Heart left ventricle (tissue), 13 donors: ENCODE data around the gene KCNMA1.

Experiments used
- POLR2A ChIP-seq, 2 donors: fragments of 450-650 bp; IDR thresholded peaks; one replicate each; pipeline ENCODE4 v1.6.1; 2017; ENCODE audit warnings: antibody characterized with exemption in 2 of 2, mild to moderate bottlenecking in 2 of 2, moderate library complexity in 2 of 2
- TF ChIP-seq, protein P1 (sequence below), 12 donors: fragments of 200-600 bp; sonication (generic) in 4 of 12; IDR thresholded peaks; one replicate each; pipeline versions ENCODE4 v1.5.0 to v1.8.0; 2018 to 2022; ENCODE audit warnings: antibody characterized with exemption in 12 of 12, mild to moderate bottlenecking in 5 of 12
- donor health status: ischemic (EF 13 %, LVEDD 7.1; RV severe dilation, severe dysfunction).
- donor health status: DM: no; HTN: yes; CAD: no.
- donor health status: DM: no; HTN: no; CAD: no.
- donor health status: ischemic (EF 25% LVEDD 6.9; RV normal size, moderate dysfunction).
- donor health status: ischemic (EF 25% LVEDD 5.7; RV mildly dilated, moderate dysfunction).
- donor health status: ischemic (EF 35%, LVEDD 5.7; RV mildly dilated, moderate dysfunction).
- donor health status: nonischemic (EF 11% LVEDD 7.7; RV severe dilation, severe dysfunction).
- donor health status: DM: yes; HTN: yes; CAD: no.
- donor health status: PGD.
- donor health status: ischemic (EF 29% LVEDD 5.4; RV normal size, mild dysfunction).
- donor health status: nonischemic (EF 23%, LVEDD 6.1; RV moderate dilation, normal function).

DNA sequence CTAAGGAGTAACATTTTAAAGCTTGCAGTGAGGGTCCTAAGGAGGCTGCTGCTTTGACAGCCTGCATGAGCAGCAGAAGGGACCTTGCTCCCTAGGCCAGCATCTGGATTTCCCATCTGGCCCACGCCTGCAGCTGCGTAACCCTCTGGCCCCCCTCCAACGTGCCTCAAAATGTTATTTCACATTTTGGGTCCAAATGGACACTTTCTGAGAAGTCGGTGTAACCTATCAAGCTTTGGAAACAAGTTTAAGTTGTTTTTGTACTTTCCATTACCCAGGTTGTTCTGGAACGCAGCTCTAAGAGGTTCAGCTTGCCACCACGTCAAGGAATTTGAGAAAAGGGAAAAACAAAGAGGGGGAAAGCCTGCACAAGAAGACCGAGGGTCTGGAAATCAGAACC is 338.3 kb downstream of the KCNMA1 start:
- TF ChIP-seq, protein P1, sequence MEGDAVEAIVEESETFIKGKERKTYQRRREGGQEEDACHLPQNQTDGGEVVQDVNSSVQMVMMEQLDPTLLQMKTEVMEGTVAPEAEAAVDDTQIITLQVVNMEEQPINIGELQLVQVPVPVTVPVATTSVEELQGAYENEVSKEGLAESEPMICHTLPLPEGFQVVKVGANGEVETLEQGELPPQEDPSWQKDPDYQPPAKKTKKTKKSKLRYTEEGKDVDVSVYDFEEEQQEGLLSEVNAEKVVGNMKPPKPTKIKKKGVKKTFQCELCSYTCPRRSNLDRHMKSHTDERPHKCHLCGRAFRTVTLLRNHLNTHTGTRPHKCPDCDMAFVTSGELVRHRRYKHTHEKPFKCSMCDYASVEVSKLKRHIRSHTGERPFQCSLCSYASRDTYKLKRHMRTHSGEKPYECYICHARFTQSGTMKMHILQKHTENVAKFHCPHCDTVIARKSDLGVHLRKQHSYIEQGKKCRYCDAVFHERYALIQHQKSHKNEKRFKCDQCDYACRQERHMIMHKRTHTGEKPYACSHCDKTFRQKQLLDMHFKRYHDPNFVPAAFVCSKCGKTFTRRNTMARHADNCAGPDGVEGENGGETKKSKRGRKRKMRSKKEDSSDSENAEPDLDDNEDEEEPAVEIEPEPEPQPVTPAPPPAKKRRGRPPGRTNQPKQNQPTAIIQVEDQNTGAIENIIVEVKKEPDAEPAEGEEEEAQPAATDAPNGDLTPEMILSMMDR (IDR thresholded peaks at IDR 0.05) = no peak
- TF ChIP-seq POLR2A (IDR thresholded peaks at IDR 0.05) = no peak
